GM23338 (cell line): Measurements from ENCODE around the gene DENND1B. TPM values are rescaled to one million over a fixed set of nuclear protein-coding genes. Genes with fewer than 3 reads are reported as not detected.

ENCODE experiments used
- ATAC-seq: fragments of 200-7000 bp; cut with Tn5 transposase; 3 replicates; pipeline ENCODE4 v1.9.1; 2020
- DNase-seq: peaks from one replicate; pipeline ENCODE4 v3.0.0-alpha.2; 2015; ENCODE audit warnings: low spot score
- H2AFZ ChIP-seq: fragments of 200-600 bp; sonication (generic); 2 replicates; pipeline ENCODE4 v1.8.0; 2016; ENCODE audit warnings: antibody characterized with exemption, mild to moderate bottlenecking, moderate library complexity
- H3F3A ChIP-seq: fragments of 200-600 bp; sonication (generic); replicated peaks from 2 replicates; pipeline ENCODE4 v1.8.0; 2017; ENCODE audit warnings: antibody characterized with exemption, mixed run types, low read depth
- H3K27ac ChIP-seq: fragments of 200-600 bp; sonication (generic); 2 replicates; pipeline ENCODE4 v1.6.1; 2016; ENCODE audit warnings: low read depth
- H3K27me3 ChIP-seq: fragments of 200-600 bp; sonication (generic); 2 replicates; pipeline ENCODE4 v1.8.0; 2016; ENCODE audit warnings: mild to moderate bottlenecking, mixed run types, moderate library complexity; ENCODE audit not compliant: insufficient read depth
- H3K36me3 ChIP-seq: fragments of 200-600 bp; sonication (generic); 2 replicates; pipeline ENCODE4 v1.8.0; 2016; ENCODE audit warnings: mild to moderate bottlenecking; ENCODE audit not compliant: insufficient read depth
- H3K4me1 ChIP-seq: fragments of 200-600 bp; sonication (generic); 2 replicates; pipeline ENCODE4 v1.8.0; 2016; ENCODE audit warnings: mild to moderate bottlenecking, moderate library complexity; ENCODE audit not compliant: insufficient read depth
- H3K4me2 ChIP-seq: fragments of 200-600 bp; sonication (generic); 2 replicates; pipeline ENCODE4 v1.7.1; 2017; ENCODE audit warnings: mixed run types
- H3K4me3 ChIP-seq: fragments of 200-600 bp; sonication (generic); 2 replicates; pipeline ENCODE4 v1.6.1; 2016; ENCODE audit warnings: mixed run types
- H3K79me2 ChIP-seq: fragments of 200-600 bp; sonication (generic); replicated peaks from 2 replicates; pipeline ENCODE4 v1.8.0; 2017; ENCODE audit warnings: mild to moderate bottlenecking; ENCODE audit not compliant: insufficient read depth
- H3K9me2 ChIP-seq: fragments of 200-600 bp; sonication (generic); 2 replicates; pipeline ENCODE4 v1.8.0; 2017; ENCODE audit not compliant: insufficient read depth
- H4K20me1 ChIP-seq: fragments of 200-600 bp; sonication (generic); replicated peaks from 2 replicates; pipeline ENCODE4 v1.8.0; 2017; ENCODE audit warnings: mild to moderate bottlenecking; ENCODE audit not compliant: insufficient read depth
- H3K27ac Mint-ChIP-seq: 2 replicates; pipeline ENCODE4 v1.8.0; 2020; ENCODE audit warnings: inconsistent platforms, mild to moderate bottlenecking, moderate library complexity, mixed read lengths
- H3K27me3 Mint-ChIP-seq: 3 replicates; pipeline ENCODE4 v1.8.0; 2022; ENCODE audit warnings: low read depth, mild to moderate bottlenecking, moderate library complexity, mixed read lengths, inconsistent platforms; ENCODE audit not compliant: insufficient read depth, poor library complexity
- H3K36me3 Mint-ChIP-seq: 3 replicates; pipeline ENCODE4 v1.8.0; 2021; ENCODE audit warnings: low read depth, mild to moderate bottlenecking, inconsistent platforms, moderate library complexity, mixed read lengths
- H3K4me1 Mint-ChIP-seq: 3 replicates; pipeline ENCODE4 v1.8.0; 2020; ENCODE audit warnings: mild to moderate bottlenecking, inconsistent platforms, mixed read lengths
- H3K4me3 Mint-ChIP-seq: 3 replicates; pipeline ENCODE4 v1.8.0; 2021; ENCODE audit warnings: moderate library complexity, mild to moderate bottlenecking, inconsistent platforms, mixed read lengths
- H3K9me3 Mint-ChIP-seq: 3 replicates; pipeline ENCODE4 v1.8.0; 2020; ENCODE audit warnings: moderate library complexity, mild to moderate bottlenecking, inconsistent platforms, mixed read lengths
- CREB1 ChIP-seq: fragments of 250-450 bp; sonication (Bioruptor Pico); IDR thresholded peaks from 2 replicates; pipeline ENCODE4 v1.5.0; 2020; ENCODE audit warnings: low read depth, mild to moderate bottlenecking, moderate library complexity
- CTCF ChIP-seq, 2 experiments: fragments of 200-600 bp in 1 of 2; sonication (generic) in 1 of 2; conservative IDR thresholded peaks; 2 replicates each; pipeline versions ENCODE4 v1.5.1 to v1.6.1; 2016 to 2017; ENCODE audit warnings: antibody characterized with exemption in 2 of 2, low read depth in 2 of 2, mild to moderate bottlenecking in 2 of 2, moderate library complexity in 1 of 2
- ETS1 ChIP-seq: IDR thresholded peaks from 2 replicates; pipeline ENCODE4 v1.6.1; 2016; ENCODE audit warnings: antibody characterized with exemption
- EZH2 ChIP-seq: fragments of 200-600 bp; sonication (generic); IDR thresholded peaks from one replicate; pipeline ENCODE4 v1.8.0; 2017; ENCODE audit warnings: antibody characterized with exemption, mild to moderate bottlenecking, low read depth; ENCODE audit not compliant: unreplicated experiment
- EZH2phosphoT487 ChIP-seq: fragments of 200-600 bp; sonication (generic); IDR thresholded peaks from one replicate; pipeline ENCODE4 v1.8.1; 2018; ENCODE audit warnings: antibody characterized with exemption; ENCODE audit not compliant: unreplicated experiment
- JUNB ChIP-seq: IDR thresholded peaks from one replicate; pipeline ENCODE4 v1.6.1; 2016; ENCODE audit warnings: antibody characterized with exemption; ENCODE audit not compliant: unreplicated experiment
- NANOG ChIP-seq: IDR thresholded peaks from 2 replicates; pipeline ENCODE4 v1.6.1; 2016; ENCODE audit warnings: antibody characterized with exemption, borderline replicate concordance
- POLR2AphosphoS5 ChIP-seq: IDR thresholded peaks from 2 replicates; pipeline ENCODE4 v1.6.1; 2016; ENCODE audit warnings: antibody characterized with exemption, low read depth
- REST ChIP-seq: IDR thresholded peaks from one replicate; pipeline ENCODE4 v1.6.1; 2018; ENCODE audit warnings: antibody characterized with exemption; ENCODE audit not compliant: unreplicated experiment
- STAT1 ChIP-seq: IDR thresholded peaks from one replicate; pipeline ENCODE4 v1.6.1; 2016; ENCODE audit warnings: antibody characterized with exemption; ENCODE audit not compliant: unreplicated experiment
- ZNF114 ChIP-seq: fragments of 250-450 bp; sonication (Bioruptor Pico); IDR thresholded peaks from 2 replicates; pipeline ENCODE4 v1.5.0; 2020; ENCODE audit warnings: mild to moderate bottlenecking, moderate library complexity
- ZNF331 ChIP-seq: fragments of 250-450 bp; sonication (Bioruptor Pico); IDR thresholded peaks from 2 replicates; pipeline ENCODE4 v1.5.0; 2020; ENCODE audit warnings: low read depth, mild to moderate bottlenecking, moderate library complexity
- ZNF462 ChIP-seq: fragments of 250-450 bp; sonication (Bioruptor Pico); IDR thresholded peaks from 2 replicates; pipeline ENCODE4 v1.5.0; 2020; ENCODE audit warnings: mild to moderate bottlenecking, moderate library complexity
- polyA plus RNA-seq: library from polyadenylated mRNA; unstranded; fragments of >200 nt; fragmentation: Nextera tagmentation; extraction: Ambion mirVana; gene quantifications from 2 replicates; pipeline ENCODE4 v1.2.1, GENCODE V29; 2016
- total RNA-seq: library from RNA; depleted of rRNA; stranded (reverse); fragments of >200 nt; shearing (Covaris generic); gene quantifications from 2 replicates; pipeline ENCODE4 v1.2.3, GENCODE V29; 2014

Gene DENND1B
- total and polyA plus RNA-seq, 2 experiments from 2014 or later: 4.3 to 5.2 TPM

GRCh38 chr1:197649188-197649587, 126.1 kb downstream of the DENND1B start:
- no peak overlapping the region for H3K27ac Mint-ChIP-seq
- DNase-seq: no peak
- H3K4me2 ChIP-seq: no peak overlapping the region
- no peaks in the 10 kb centered on the region for H3K9me3 Mint-ChIP-seq
- H3K27ac ChIP-seq: no peak overlapping the region
- no peak for ATAC-seq
- H3F3A ChIP-seq: no peaks in the 10 kb centered on the region
- TF ChIP-seq NANOG: no peak
- TF ChIP-seq JUNB: no peak
- no peak for TF ChIP-seq ZNF462
- no peak for TF ChIP-seq CTCF (conservative IDR thresholded peaks at IDR 0.05; ENCODE audit: low read depth in 2 of 2)
- TF ChIP-seq ZNF114 (CRISPR knock-in tag): no peak
- no peak for TF ChIP-seq CREB1 (CRISPR knock-in tag)
- no peak for TF ChIP-seq POLR2AphosphoS5
- TF ChIP-seq ETS1: no peak
- no peak for TF ChIP-seq ZNF331 (CRISPR knock-in tag)
- no peak for TF ChIP-seq EZH2
- no peak for TF ChIP-seq EZH2phosphoT487
- TF ChIP-seq STAT1: no peak
- TF ChIP-seq REST: no peak
- no peaks in the 10 kb centered on the region for H3K79me2 ChIP-seq
- H3K36me3 Mint-ChIP-seq: no peaks in the 10 kb centered on the region
- no peaks in the 10 kb centered on the region for H3K27me3 ChIP-seq
- H3K27me3 Mint-ChIP-seq: no peaks in the 10 kb centered on the region
- no peak overlapping the region for H2AFZ ChIP-seq
- H3K4me3 Mint-ChIP-seq: no peak overlapping the region
- H3K36me3 ChIP-seq: no peaks in the 10 kb centered on the region
- no peaks in the 10 kb centered on the region for H3K4me1 Mint-ChIP-seq
- H3K4me3 ChIP-seq: no peak overlapping the region
- H4K20me1 ChIP-seq: no peaks in the 10 kb centered on the region
- H3K9me2 ChIP-seq: no peaks in the 10 kb centered on the region
- H3K4me1 ChIP-seq: no peaks in the 10 kb centered on the region
